SW480 (cell line): ENCODE measurements around the gene SYT8.

Experiments used
- DNase-seq: peaks from one replicate; pipeline ENCODE4 v3.0.0-alpha.2; 2016; ENCODE audit warnings: low spot score

Gene SYT8

DNA sequence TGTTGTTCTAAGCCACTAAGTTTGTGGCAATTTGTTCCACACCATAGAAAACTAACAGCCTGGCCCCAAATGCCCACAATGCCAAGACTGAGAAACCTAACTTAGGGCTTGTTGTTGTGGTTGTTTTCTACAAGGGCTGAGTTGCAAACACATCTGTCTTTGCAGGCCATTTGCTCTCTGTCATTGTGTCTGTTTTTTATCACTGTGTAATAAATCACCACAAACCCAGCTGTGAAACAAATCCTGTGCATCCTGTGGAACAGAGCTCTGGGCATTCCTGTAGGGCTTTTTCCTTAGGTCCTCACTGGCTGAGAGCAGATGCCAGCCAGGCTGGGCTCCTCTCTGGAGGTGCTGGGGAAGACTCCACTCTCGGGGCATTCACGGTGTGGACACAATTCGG, 15.7 kb upstream of the SYT8 start:
- DNase-seq: no peak

- DNase-seq: no peak
These were observed 14.1 kb upstream of the SYT8 start for GRCh38 chr11:1820463-1821325.

- DNase-seq: no peak
These were observed 13.2 kb upstream of the SYT8 start for GRCh38 chr11:1821562-1821961.

DNA sequence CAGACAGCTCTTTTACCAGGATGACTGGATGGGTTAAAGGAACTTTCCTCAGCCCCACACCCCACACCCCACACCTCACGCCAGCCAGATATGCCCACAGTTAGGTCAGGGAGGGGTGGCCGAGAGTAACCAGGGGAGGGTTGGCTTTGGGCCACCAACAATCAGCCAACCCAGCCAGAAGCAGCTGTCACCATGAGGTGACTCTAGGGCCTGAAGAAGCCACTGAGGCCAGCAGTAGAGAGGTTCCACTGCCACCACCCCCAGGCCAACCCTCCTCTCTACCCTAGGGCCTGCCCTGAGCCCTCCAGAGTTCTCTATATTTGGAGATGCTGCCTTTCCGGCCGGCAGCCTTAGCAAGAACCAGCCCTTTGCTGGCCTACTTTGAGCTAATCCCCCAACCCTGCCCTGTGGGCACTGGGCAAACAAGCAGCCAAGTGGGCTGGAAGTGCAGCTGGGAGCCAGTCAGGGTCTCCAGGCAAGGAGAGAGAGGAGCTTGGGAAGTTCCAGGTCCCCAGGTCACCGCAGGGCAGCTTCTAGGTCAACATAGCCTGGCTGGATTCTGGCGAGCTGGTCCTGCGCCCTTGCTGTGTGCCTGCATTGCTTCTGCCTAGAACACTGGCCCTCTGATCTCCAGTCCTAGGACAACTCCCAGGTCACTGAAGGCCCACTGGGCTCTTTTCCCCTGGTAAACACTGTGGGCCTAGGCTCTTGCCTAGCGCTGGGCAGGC, 12.0 kb upstream of the SYT8 start:
- DNase-seq: no peak

- DNase-seq: no peak
These were observed 11.2 kb upstream of the SYT8 start for GRCh38 chr11:1823376-1824220.

DNA sequence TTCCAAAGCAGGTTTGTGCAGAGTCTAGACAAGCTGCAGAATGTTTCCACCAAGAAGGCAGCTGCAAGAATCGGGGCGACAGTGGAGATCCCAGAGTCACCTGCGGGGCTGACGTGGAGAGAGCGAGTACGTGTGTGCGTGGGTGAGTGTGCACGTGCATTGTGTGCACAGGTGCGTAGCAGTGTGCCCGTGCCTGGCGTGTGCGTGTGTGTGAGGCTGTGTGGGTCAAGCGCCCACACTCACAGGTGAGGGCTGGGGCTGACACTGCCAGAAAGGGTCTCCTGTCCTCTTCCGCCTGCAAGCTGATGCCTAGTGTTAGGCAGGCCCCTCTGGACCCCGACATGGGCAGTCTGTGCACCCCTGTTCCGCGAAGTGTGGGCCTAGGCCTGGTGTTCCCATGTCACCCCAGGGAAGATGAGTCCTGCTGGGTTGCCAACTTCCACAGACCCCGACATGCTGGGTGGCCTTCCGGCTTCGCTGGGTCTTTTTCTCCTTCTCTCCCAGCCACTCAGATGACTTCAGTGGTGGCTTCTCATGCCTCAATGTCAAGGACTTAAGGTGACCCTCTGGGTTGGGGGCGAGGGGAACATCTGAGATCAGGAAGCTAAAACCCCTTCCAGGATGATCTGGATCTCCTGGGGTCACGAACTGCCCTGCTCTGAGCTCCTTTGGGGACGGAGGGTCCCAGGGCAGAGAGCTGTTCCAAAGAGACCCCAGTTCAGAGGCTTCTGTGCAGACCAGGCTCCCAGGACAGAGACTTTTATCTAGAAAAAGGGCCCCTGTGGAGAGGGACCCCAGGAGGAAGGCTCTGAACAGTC, 10.4 kb upstream of the SYT8 start:
- no peak for DNase-seq

DNA sequence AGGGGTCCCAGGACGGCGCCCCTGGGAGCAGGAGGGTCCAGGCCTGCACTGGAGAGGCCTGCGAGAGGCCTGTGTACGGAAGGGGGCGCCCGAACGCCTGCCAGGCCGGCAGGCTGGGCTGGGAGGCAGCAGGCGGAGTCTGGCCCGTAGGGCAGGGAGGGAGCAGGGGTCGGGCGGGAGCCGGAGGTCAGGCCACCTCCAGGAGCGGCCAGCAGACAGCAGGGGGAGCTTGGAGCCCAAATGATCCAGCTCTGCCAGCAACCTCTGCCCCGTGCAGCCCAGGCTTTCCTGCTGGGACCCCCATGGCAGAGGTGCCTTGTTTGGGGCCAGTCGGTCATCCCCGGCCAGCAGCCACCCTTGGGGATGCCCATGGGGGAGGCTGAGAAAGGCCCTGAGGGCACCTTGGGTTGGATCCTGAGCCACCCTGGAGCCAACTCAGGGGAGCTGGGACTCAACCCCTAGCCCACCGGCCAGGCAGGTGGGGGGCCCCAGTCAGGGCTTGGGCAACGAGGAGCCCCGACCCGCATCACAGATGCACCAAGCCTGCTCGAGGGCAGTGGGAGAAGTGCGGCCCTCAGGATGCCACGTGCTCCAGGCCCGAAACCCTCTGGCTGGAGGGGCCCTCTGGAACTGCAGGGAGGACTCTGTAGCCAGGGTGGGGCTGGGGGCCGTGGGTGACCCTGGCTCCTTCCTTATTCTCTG, 9.6 kb upstream of the SYT8 start:
- peak; percentile 39 for DNase-seq

- no peak for DNase-seq
These were observed 8.9 kb upstream of the SYT8 start for GRCh38 chr11:1825785-1826451.

DNA sequence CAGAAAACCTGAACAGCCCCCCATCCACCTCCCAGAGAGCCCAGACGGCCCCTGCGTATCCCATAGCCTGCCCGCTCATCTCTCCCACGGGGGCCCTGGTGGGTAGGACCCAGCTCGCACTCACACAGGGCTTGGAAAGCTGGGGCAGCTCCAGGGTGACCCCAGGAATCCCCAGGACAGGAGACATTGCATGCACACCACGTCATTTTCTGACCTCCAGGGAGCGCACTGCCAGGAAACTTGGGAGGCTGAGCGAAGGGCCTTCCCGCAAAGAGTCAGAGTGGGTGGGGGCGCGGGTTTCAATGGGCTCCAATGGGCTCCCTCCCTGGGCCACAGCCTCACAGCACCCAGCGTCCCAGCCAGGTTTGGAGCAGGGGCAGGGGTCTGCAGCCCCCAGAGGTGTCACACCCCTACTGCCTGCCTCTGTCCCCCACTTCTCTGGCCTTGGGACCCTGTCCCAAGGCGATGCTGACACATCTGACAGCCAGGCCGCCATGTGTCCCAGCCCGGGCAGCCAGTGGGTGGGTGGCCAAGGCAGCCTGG, 8.2 kb upstream of the SYT8 start:
- DNase-seq: peak; percentile 70

DNA sequence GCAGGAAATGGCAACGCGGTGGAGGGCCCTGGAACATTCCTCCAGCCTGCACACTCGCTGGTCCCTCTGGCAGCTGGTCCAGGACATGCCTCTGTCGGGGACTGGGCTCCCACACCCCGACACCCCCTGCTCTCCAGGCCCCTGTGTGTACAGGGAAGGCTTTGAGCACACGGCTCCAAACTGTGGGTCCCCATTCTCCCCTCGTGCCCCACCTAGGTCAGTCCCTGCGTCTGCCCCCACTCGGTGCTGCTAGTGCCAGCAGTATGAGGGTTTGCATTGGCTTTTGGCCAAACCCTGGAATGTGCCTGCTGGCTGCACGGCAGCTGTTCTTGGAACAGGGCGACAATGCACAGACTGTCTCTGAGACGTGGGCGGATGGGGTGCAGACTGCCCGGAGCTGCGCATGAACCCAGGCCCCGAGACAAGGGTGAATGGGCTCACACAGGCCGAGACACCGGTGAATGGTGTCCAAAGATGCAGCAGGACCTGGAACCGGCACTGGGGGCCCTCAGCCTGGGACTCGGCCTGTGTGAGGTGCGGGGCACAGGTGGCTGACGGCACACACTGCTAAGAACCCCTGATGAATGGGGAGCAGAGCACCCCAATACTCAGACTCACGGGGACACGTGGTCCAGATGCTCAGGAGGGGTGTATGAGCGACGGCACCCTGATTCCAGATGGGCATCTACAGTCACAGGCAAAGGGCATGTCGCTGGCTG, 7.5 kb upstream of the SYT8 start:
- DNase-seq: peak; percentile 92

- no peak for DNase-seq
These were observed 6.9 kb upstream of the SYT8 start for GRCh38 chr11:1827931-1828330.

DNA sequence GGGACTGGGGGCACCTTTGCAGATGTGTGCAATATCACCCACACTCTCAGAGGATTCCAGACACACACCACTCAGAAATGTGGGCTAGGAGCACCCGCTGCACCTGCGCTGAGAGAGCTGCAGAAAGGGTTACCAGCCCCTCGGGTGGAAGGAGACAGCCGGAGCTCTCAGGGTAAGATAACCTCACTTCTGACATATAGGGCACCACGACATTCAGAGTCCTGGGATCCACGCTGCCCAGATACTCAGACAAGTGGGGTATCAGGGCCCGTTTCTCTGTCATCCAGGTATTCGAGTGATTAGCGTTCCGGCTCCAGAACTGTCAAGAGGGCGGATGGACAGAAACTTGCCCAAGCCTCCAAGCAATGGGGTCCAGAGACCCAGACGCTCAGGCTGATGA, 6.2 kb upstream of the SYT8 start:
- DNase-seq: no peak

- peak; percentile 87 for DNase-seq
These were observed 5.6 kb upstream of the SYT8 start for GRCh38 chr11:1829039-1829820.

GRCh38 chr11:1830004-1830321, 4.8 kb upstream of the SYT8 start:
- peak; percentile 48 for DNase-seq

DNA sequence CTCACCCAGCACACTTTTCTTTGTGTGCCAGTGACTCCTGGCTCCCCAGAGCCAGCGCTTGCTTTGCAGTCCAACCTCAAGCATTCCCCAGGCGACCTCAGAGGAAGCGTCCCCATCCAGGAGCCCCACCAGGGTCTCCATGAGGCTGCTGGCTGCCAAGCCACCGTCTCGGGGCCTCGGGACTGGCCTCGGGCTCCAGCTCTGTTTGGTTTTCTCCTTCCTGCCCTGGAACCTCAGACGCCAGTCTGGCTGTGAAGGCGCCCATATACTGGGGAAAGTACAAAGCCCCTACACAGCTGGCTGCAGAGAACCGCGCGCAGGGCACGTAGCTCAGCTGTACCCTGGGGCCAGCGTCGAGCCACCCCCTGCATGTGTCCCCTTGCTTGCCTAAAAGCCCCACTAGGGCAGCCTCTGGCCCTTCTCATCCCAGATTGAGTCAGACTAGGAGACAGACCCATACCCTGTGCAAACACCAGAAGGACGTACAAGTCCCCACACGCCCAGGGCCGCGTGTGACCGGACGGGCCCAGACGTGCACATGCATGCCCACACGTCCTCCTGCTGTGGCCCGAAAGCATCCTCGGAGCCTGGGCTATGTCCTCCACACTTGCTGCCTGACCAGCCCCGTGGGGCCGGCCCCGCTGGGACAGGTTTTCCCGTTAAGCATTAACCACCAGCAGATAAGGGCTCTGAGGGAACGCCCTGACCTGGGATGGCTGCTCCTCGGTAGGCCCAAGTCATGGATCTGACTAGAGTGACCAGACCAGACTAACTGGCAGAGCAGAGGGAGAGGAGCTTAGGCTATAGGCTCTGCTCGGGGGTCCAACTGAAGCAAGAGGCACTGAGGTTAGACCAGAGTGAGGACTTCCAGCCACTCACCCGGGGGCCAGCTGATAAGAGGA, 4.2 kb upstream of the SYT8 start:
- peak; percentile 75 for DNase-seq

GRCh38 chr11:1831338-1832210, 3.2 kb upstream of the SYT8 start:
- DNase-seq: no peak
